ENCODE measurements around the gene RAB37. TPM values are rescaled to one million over a fixed set of nuclear protein-coding genes. Genes with fewer than 3 reads are reported as not detected.

The RAB37 gene
- total RNA-seq, 4 donors from 2014 or later: under 0.01 to 5.0 (median 1.7) TPM

DNA sequence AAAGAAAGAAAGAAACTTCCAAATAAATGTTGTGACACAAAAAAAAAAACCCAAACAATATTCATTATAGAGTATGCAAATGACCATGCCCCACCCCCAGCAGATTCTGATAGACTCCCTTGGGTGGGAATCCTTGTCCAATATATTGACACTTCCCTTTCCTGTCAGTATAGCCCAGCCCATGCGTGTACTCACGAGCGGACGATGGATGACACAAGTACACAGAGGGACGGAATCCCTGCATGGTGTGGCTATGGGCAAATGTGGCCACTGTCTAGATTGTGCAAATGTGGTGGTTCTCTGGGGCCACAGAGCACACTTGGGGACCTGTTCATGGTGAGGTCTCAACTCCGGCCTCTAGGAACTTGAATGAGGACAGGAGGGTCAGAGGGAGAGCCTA lies 3.1 kb downstream of the RAB37 start:
- no peak for DNase-seq
- Histone ChIP-seq H3K36me3 (no peaks in the 10 kb centered on the region), H3K9me3 (no peaks in the 10 kb centered on the region), H3K27me3 (peaks cover 0 to 22% of the 10 kb centered on the region in 2 donors), H3K27ac (no peak overlapping the region), H3K4me1 (peaks cover 0 to 13% of the 10 kb centered on the region in 2 donors), H3K4me3 (no peak overlapping the region)
- intact Hi-C loops (cut with DNase I; ENCODE audit: low total_unique reads): loop anchor here (10.0 kb wide), 2 partner anchors 125 to 215 kb away; no protein-coding TSS in a partner anchor
- TF ChIP-seq, protein P1, sequence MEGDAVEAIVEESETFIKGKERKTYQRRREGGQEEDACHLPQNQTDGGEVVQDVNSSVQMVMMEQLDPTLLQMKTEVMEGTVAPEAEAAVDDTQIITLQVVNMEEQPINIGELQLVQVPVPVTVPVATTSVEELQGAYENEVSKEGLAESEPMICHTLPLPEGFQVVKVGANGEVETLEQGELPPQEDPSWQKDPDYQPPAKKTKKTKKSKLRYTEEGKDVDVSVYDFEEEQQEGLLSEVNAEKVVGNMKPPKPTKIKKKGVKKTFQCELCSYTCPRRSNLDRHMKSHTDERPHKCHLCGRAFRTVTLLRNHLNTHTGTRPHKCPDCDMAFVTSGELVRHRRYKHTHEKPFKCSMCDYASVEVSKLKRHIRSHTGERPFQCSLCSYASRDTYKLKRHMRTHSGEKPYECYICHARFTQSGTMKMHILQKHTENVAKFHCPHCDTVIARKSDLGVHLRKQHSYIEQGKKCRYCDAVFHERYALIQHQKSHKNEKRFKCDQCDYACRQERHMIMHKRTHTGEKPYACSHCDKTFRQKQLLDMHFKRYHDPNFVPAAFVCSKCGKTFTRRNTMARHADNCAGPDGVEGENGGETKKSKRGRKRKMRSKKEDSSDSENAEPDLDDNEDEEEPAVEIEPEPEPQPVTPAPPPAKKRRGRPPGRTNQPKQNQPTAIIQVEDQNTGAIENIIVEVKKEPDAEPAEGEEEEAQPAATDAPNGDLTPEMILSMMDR (IDR thresholded peaks at IDR 0.05): no peak
- no peak for TF ChIP-seq POLR2A (IDR thresholded peaks at IDR 0.05)

DNA sequence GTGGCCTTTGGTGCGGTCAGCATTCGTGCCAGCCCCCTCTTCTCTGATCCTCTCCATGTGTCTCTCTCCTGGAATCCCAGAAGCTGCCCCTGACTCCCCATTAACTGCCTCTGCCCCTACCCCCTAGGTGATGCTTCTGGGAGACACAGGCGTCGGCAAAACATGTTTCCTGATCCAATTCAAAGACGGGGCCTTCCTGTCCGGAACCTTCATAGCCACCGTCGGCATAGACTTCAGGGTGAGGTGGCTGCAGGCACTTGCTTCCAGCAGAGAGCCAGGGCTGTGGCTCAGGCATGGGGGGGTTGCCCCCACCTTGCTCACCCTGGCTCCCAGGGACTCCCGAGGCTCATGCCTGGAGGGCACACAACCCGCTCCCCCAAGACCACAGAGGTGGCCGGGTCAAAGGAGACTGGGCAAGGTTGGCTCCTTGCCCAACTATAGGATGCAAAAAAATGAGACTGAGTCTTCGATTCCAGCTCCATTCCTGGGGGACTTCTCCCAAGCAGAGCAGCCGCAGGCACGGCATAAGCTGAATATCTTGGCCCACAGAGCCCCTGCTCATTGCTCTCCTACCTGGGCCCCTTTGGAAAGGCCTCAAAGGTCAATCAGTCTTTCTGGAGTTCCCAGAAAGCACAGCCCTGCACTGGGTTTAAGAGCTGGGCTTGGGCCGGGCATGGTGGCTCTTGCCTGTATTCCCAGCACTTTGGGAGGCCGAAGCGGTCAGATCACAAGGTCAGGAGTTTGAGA lies 3.8 kb downstream of the RAB37 start:
- Histone ChIP-seq H3K4me1 (peaks cover 0 to 13% of the 10 kb centered on the region in 2 donors), H3K4me3 (no peak overlapping the region), H3K9me3 (no peaks in the 10 kb centered on the region), H3K36me3 (no peaks in the 10 kb centered on the region), H3K27me3 (peaks cover 0 to 22% of the 10 kb centered on the region in 2 donors), H3K27ac (no peak overlapping the region)
- intact Hi-C loops (cut with DNase I; ENCODE audit: low total_unique reads): loop anchor here (10.0 kb wide), 2 partner anchors 124 to 214 kb away; no protein-coding TSS in a partner anchor
- TF ChIP-seq POLR2A (IDR thresholded peaks at IDR 0.05): no peak
- TF ChIP-seq, protein P1 (IDR thresholded peaks at IDR 0.05): no peak
- DNase-seq: no peak

DNA sequence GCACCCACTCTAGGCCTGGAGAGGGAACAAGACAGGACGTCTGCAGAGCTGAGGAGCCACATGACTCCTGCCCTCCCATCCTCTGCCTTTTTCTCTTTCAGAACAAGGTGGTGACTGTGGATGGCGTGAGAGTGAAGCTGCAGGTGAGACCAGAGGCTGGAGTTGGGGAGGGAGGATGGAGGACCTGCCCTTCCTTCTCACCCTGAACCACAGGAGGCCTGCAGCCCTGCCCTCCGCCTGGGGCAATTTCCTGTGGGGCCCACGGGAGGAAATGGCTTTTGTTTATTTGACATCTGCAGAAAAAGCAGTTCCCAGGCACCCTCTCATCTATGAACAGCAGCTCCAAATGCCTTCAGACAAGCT lies 5.1 kb downstream of the RAB37 start:
- Histone ChIP-seq H3K4me3 (no peak overlapping the region), H3K27me3 (peaks cover 0 to 17% of the 10 kb centered on the region in 2 donors), H3K27ac (no peak overlapping the region), H3K36me3 (no peaks in the 10 kb centered on the region), H3K4me1 (peaks cover 0 to 8% of the 10 kb centered on the region in 2 donors), H3K9me3 (no peaks in the 10 kb centered on the region)
- DNase-seq: no peak
- TF ChIP-seq POLR2A (IDR thresholded peaks at IDR 0.05): no peak
- TF ChIP-seq, protein P1 (IDR thresholded peaks at IDR 0.05): no peak
- intact Hi-C loops (cut with DNase I; ENCODE audit: low total_unique reads): loop anchor here (10.0 kb wide), 2 partner anchors 123 to 213 kb away; no protein-coding TSS in a partner anchor

DNA sequence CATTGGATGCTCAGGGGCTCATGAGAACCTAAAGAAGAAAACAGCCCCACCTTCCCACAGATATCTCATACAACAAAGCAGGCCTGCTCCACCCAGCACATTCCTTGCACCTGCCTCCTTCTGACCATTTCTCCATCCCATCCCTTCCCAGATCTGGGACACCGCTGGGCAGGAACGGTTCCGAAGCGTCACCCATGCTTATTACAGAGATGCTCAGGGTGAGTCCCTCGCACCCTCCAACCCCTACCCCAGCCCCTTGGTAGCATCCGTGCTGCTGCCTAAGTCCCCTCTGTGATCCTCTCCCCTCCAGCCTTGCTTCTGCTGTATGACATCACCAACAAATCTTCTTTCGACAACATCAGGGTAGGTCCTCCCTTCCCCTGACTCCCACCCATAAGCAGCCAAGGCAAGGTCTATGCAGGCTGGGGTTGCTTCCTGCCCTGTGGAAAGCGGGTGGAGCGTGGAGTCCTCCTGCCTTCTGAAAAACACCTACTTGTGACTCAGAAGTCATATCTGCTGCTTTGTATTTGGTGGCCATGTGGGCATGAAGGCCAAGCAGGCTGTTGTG lies 6.0 kb downstream of the RAB37 start:
- Histone ChIP-seq H3K36me3 (no peaks in the 10 kb centered on the region), H3K4me1 (no peaks in the 10 kb centered on the region), H3K9me3 (no peaks in the 10 kb centered on the region), H3K4me3 (no peak overlapping the region), H3K27ac (no peak overlapping the region), H3K27me3 (peaks cover 0 to 12% of the 10 kb centered on the region in 2 donors)
- TF ChIP-seq, protein P1 (IDR thresholded peaks at IDR 0.05): no peak
- TF ChIP-seq POLR2A (IDR thresholded peaks at IDR 0.05): no peak
- intact Hi-C loops (cut with DNase I; ENCODE audit: low total_unique reads): loop anchor here (10.0 kb wide), 2 partner anchors 122 to 212 kb away; no protein-coding TSS in a partner anchor
- DNase-seq: no peak

DNA sequence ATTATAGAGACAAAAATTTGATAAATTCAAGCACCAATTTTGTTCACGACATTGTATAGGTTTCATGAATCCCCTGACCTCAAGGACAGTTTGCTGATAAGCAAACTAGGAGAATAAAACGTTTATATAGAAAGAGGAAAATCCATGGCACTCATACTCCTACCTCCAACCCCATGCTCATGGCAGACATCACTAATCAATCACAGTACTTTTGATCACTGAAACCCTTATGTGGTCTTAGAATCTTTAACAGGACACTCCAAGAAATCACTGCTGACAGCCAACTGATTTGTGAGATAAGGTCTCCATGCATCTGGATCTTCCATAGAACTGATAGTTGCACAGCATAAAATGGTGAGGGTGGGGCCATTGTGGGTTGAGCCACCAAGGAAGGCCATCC lies 6.7 kb downstream of the RAB37 start:
- H3K4me1 ChIP-seq: no peaks in the 10 kb centered on the region
- DNase-seq: no peak
- H3K4me3 ChIP-seq: no peak overlapping the region
- H3K9me3 ChIP-seq: no peaks in the 10 kb centered on the region
- H3K36me3 ChIP-seq: no peaks in the 10 kb centered on the region
- peaks cover 0 to 6% of the 10 kb centered on the region in 2 donors for H3K27me3 ChIP-seq
- intact Hi-C loops (cut with DNase I; ENCODE audit: low total_unique reads): loop anchor here (10.0 kb wide), 2 partner anchors 121 to 211 kb away; no protein-coding TSS in a partner anchor
- H3K27ac ChIP-seq: no peak overlapping the region
- TF ChIP-seq, protein P1 (IDR thresholded peaks at IDR 0.05): no peak
- TF ChIP-seq POLR2A (IDR thresholded peaks at IDR 0.05): no peak
